Smooth muscle cell (in vitro differentiated cells): Measurements from ENCODE around the gene RHOXF2. TPM values are rescaled to one million over a fixed set of nuclear protein-coding genes. Genes with fewer than 3 reads are reported as not detected.

Experiments
- DNase-seq: peaks from one replicate; lab custom pipeline; 2025; ENCODE audit not compliant: unreplicated experiment; lab: John Stamatoyannopoulos, UW
- H2AFZ ChIP-seq: fragments of 200-600 bp; sonication (generic); 2 replicates; pipeline ENCODE4 v1.6.0; 2016; ENCODE audit warnings: antibody characterized with exemption, low read depth, mild to moderate bottlenecking
- H3F3A ChIP-seq: fragments of 200-600 bp; sonication (generic); 2 replicates; pipeline ENCODE4 v1.6.0; 2017; ENCODE audit warnings: antibody characterized with exemption, low read depth
- H3K27ac ChIP-seq: fragments of 200-600 bp; sonication (generic); 2 replicates; pipeline ENCODE4 v1.5.1; 2016; ENCODE audit warnings: low read depth, mild to moderate bottlenecking
- H3K27me3 ChIP-seq: fragments of 200-600 bp; sonication (generic); 2 replicates; pipeline ENCODE4 v1.6.1; 2016; ENCODE audit warnings: low read depth, mild to moderate bottlenecking
- H3K36me3 ChIP-seq: fragments of 200-600 bp; sonication (generic); 2 replicates; pipeline ENCODE4 v1.5.1; 2016; ENCODE audit warnings: low read depth
- H3K4me1 ChIP-seq: fragments of 200-600 bp; sonication (generic); 2 replicates; pipeline ENCODE4 v1.5.1; 2016; ENCODE audit warnings: low read depth
- H3K4me2 ChIP-seq: fragments of 200-600 bp; sonication (generic); 2 replicates; pipeline ENCODE4 v1.6.0; 2016; ENCODE audit warnings: mild to moderate bottlenecking
- H3K4me3 ChIP-seq: fragments of 200-600 bp; sonication (generic); 2 replicates; pipeline ENCODE4 v1.5.1; 2016; ENCODE audit warnings: mild to moderate bottlenecking
- H3K79me2 ChIP-seq: fragments of 200-600 bp; sonication (generic); 2 replicates; pipeline ENCODE4 v1.6.0; 2016; ENCODE audit warnings: low read depth, mild to moderate bottlenecking
- H3K9ac ChIP-seq: fragments of 200-600 bp; sonication (generic); 2 replicates; pipeline ENCODE4 v1.6.0; 2016; ENCODE audit warnings: low read depth
- H3K9me3 ChIP-seq: fragments of 200-600 bp; sonication (generic); replicated peaks from 2 replicates; pipeline ENCODE4 v1.5.1; 2016; ENCODE audit warnings: low read depth
- H4K20me1 ChIP-seq: fragments of 200-600 bp; sonication (generic); 2 replicates; pipeline ENCODE4 v1.6.0; 2016; ENCODE audit warnings: low read depth
- WGBS: methylation state at CpG from one replicate; pipeline ENCODE4 v1.1.7; 2016; ENCODE audit warnings: low lambda C conversion rate; 5-methylcytosine and 5-hydroxymethylcytosine counted together
- polyA plus RNA-seq: library from polyadenylated mRNA; unstranded; fragments of >200 nt; fragmentation: Nextera tagmentation; extraction: Ambion mirVana; gene quantifications from 2 replicates; pipeline ENCODE4 v1.2.1, GENCODE V29; 2016
- total RNA-seq: library from RNA; depleted of rRNA; stranded (reverse); fragments of >200 nt; gene quantifications from 2 replicates; pipeline ENCODE4 v1.2.3, GENCODE V29; 2014
- TF ChIP-seq, protein P1 (sequence below): fragments of 200-600 bp; sonication (generic); IDR thresholded peaks from 2 replicates; pipeline ENCODE4 v1.5.1; 2017; ENCODE audit warnings: borderline replicate concordance, mild to moderate bottlenecking, antibody characterized with exemption; ENCODE audit not compliant: insufficient read depth, poor library complexity, severe bottlenecking

Gene RHOXF2
- total and polyA plus RNA-seq, 2 experiments from 2014 or later: not detected

DNA sequence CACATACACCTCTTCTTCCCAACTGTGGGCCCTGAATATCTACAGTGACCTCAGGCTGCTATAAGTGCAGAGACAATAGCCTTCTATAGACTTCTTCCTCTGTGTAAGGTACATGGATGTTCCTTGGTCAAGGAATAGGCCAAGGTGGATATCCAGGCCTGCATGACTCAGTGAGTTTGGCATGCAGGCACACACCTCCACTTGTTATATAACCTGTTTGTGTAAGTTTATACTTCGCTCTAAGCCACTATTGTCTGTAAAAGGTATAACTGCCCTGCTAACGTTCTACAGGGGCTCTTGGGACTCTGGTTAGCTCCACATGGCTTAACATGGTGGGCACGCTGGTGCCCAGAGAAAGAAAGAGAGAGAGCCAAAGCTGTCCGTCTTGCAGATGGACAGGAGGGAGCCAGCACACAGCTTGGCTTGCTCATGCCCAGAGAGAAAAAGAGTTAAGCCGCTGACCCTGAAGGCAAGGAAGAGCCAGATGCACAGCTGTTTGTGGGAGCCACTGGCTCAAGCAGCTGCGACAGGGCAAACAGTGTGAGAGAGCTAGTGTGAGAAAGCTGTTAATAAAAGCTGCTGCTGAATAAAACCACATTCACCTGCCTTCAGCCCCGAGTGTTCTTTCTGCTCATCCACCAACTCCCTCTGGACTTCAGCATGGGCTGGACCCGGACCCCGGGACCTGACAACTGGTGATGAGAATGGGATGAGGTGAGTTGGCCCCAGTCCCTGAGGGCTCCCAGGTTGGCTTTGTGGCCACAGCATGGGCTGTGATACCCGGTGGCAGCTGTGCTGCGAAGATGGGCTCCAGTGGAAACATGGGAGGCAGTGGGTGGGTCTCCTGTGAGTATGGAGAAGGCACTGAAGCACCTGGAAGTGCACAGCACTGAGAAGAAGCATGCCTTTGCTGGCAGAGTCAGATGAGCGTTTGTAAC is 47.7 kb downstream of the RHOXF2 start:
- no peak overlapping the region for H3K9ac ChIP-seq
- no peaks in the 10 kb centered on the region for H3K4me1 ChIP-seq
- H3K79me2 ChIP-seq: no peaks in the 10 kb centered on the region
- no peak for DNase-seq
- no peaks in the 10 kb centered on the region for H3F3A ChIP-seq
- H3K27ac ChIP-seq: no peak overlapping the region
- WGBS: 79% methylated on average over 12 of the region's 12 CpGs
- no peaks in the 10 kb centered on the region for H3K36me3 ChIP-seq
- H3K4me2 ChIP-seq: no peak overlapping the region
- no peaks in the 10 kb centered on the region for H3K9me3 ChIP-seq
- no peaks in the 10 kb centered on the region for H3K27me3 ChIP-seq
- no peaks in the 10 kb centered on the region for H4K20me1 ChIP-seq
- no peak overlapping the region for H2AFZ ChIP-seq
- H3K4me3 ChIP-seq: no peak overlapping the region
- TF ChIP-seq, protein P1, sequence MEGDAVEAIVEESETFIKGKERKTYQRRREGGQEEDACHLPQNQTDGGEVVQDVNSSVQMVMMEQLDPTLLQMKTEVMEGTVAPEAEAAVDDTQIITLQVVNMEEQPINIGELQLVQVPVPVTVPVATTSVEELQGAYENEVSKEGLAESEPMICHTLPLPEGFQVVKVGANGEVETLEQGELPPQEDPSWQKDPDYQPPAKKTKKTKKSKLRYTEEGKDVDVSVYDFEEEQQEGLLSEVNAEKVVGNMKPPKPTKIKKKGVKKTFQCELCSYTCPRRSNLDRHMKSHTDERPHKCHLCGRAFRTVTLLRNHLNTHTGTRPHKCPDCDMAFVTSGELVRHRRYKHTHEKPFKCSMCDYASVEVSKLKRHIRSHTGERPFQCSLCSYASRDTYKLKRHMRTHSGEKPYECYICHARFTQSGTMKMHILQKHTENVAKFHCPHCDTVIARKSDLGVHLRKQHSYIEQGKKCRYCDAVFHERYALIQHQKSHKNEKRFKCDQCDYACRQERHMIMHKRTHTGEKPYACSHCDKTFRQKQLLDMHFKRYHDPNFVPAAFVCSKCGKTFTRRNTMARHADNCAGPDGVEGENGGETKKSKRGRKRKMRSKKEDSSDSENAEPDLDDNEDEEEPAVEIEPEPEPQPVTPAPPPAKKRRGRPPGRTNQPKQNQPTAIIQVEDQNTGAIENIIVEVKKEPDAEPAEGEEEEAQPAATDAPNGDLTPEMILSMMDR: no peak

DNA sequence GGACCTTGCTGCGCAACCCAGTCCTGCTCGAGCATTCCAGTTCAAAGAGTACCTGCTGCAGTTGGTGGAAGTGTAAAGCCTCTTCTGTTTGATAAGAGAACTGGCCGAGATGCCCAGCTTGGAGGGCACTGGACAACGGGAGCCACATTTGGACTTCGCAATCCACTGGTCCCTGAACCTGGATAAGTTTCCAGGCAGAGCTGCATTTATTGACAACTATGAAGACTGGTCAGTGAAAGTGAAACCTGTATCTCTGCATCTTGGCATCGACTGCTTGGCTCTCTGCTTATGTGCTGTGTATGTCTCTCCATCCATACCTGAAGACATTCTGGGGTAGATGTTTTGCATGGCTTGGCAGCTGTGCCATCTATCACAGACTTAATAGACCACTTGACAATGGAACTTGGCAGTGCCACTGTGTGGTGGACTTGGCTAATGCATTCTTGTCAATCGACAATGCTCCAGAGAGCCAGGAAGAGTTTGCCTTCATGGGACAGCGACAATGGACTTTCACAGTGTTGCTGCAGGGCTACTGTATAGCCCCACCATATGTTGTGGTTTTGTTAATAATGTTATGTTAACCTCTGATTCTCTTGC is 48.7 kb downstream of the RHOXF2 start:
- Histone ChIP-seq H3K27ac (no peak overlapping the region), H4K20me1 (no peaks in the 10 kb centered on the region), H2AFZ (no peak overlapping the region), H3K4me1 (no peaks in the 10 kb centered on the region), H3K9ac (no peak overlapping the region), H3K9me3 (no peaks in the 10 kb centered on the region), H3K4me2 (no peak overlapping the region), H3K36me3 (no peaks in the 10 kb centered on the region), H3F3A (no peaks in the 10 kb centered on the region), H3K79me2 (no peaks in the 10 kb centered on the region), H3K27me3 (no peaks in the 10 kb centered on the region), H3K4me3 (no peak overlapping the region)
- no peak for DNase-seq
- WGBS: 77% methylated on average over 8 of the region's 8 CpGs
- TF ChIP-seq, protein P1: no peak

DNA sequence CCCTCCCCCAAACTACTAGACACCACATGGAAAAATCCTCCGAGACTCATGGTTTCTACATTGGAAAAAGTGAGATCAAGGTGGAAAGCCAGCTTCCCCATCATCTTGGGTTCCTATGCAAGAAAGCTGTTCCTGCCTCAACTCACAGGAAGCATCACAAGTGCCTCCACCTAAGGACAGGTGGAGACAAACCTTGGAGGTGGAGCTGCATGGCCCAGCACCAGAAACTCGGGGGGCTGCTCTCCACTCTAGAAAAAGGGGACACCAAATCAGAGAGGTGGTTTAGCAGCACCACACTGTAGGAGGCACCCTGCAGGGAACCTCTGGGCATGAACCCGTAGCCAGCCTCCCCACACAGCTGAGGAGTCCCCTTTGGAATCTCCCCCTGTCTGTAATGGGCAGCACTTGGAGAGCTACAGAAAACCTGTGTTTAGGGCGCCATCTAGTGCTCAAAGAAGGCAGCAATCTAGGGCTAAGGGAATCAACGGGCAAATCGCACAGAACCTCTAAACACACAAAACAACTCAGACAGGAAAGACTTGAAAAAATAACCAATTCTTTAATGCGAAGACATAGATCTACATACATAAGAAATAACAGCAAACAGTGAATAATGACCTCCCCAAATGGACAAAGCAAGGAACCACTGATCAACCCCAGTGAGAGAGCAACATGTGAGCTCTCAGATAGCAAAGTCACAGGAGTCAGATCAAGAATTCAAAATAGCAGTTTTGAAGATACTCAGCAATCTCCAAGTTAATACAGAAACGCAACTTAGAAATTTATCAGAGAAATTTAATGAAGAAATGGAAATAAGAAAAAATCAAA is 55.2 kb downstream of the RHOXF2 start:
- H3K4me1 ChIP-seq: no peaks in the 10 kb centered on the region
- no peak overlapping the region for H2AFZ ChIP-seq
- H3K4me3 ChIP-seq: no peak overlapping the region
- no peaks in the 10 kb centered on the region for H3F3A ChIP-seq
- no peak overlapping the region for H3K9ac ChIP-seq
- no peaks in the 10 kb centered on the region for H3K36me3 ChIP-seq
- H3K9me3 ChIP-seq: no peaks in the 10 kb centered on the region
- no peak overlapping the region for H3K4me2 ChIP-seq
- no peaks in the 10 kb centered on the region for H4K20me1 ChIP-seq
- DNase-seq: peak; percentile 1
- TF ChIP-seq, protein P1: peak; percentile 55
- H3K27ac ChIP-seq: no peak overlapping the region
- H3K27me3 ChIP-seq: no peaks in the 10 kb centered on the region
- no peaks in the 10 kb centered on the region for H3K79me2 ChIP-seq
- WGBS: 31% methylated on average over 8 of the region's 8 CpGs

Other genes starting within 250 kb of the RHOXF2 start
- 6.0 and 7.3 TPM in 2 replicates for gene NKAP, start 214.9 kb upstream of the RHOXF2 start, total RNA-seq
- gene NKAP, start 214.9 kb upstream of the RHOXF2 start, polyA plus RNA-seq: 6.4 and 7.3 TPM in 2 replicates
- gene RHOXF2B, start 80.9 kb upstream of the RHOXF2 start, total RNA-seq: not detected in 2 replicates
- gene RHOXF2B, start 80.9 kb upstream of the RHOXF2 start, polyA plus RNA-seq: 0.06 TPM in 1 of 2 replicates, not detected in the other
- not detected in 2 replicates for gene RHOXF1, start 42.7 kb upstream of the RHOXF2 start, total RNA-seq
- 0.48 TPM in 1 of 2 replicates, not detected in the other for gene RHOXF1, start 42.7 kb upstream of the RHOXF2 start, polyA plus RNA-seq
- 16.9 and 19.1 TPM in 2 replicates for gene ZBTB33, start 92.2 kb downstream of the RHOXF2 start, total RNA-seq
- 5.1 and 6.1 TPM in 2 replicates for gene ZBTB33, start 92.2 kb downstream of the RHOXF2 start, polyA plus RNA-seq
- 0.04 TPM in 1 of 2 replicates, not detected in the other for gene TMEM255A, start 152.8 kb downstream of the RHOXF2 start, total RNA-seq
- 0.11 TPM in 1 of 2 replicates, not detected in the other for gene TMEM255A, start 152.8 kb downstream of the RHOXF2 start, polyA plus RNA-seq
- not detected in 2 replicates for gene ATP1B4, start 203.5 kb downstream of the RHOXF2 start, total RNA-seq
- not detected in 2 replicates for gene ATP1B4, start 203.5 kb downstream of the RHOXF2 start, polyA plus RNA-seq